ENCODE measurements around the gene SEC24B. TPM values are rescaled to one million over a fixed set of nuclear protein-coding genes. Genes with fewer than 3 reads are reported as not detected.
"Not testable (repeated sequence)": the region's sequence is repeated elsewhere in the genome, so short reads cannot be mapped to it uniquely, and the experiment has no call there.

SEC24B gene
- total RNA-seq, 1 donor from 2014 or later = 32.7 TPM

DNA sequence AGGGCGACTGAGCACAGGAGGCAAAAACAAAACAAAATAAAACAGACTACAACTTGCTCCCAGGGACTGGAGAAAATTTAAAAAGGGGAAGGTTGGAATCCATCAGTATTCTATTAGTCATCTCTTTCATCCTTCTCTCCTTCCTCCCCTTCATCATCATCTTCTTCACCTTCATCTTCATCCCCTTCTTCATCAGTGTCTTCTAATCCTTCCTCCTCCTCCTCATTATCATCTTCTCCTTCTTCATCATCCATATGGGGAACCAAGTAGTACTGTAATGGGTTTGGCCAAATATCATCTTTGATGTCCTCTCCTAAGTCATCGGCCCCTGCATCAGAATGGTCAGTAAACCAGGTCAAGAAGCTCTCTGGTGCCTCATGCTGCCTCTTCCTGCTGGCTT is 119.5 kb downstream of the SEC24B start:
- no peaks in the 10 kb centered on the region for H3K9me3 Mint-ChIP-seq (ENCODE audit: low read depth)
- no peak for TF ChIP-seq CTCF (IDR thresholded peaks at IDR 0.05)
- H3K27me3 Mint-ChIP-seq (ENCODE audit: low read depth) = no peaks in the 10 kb centered on the region

DNA sequence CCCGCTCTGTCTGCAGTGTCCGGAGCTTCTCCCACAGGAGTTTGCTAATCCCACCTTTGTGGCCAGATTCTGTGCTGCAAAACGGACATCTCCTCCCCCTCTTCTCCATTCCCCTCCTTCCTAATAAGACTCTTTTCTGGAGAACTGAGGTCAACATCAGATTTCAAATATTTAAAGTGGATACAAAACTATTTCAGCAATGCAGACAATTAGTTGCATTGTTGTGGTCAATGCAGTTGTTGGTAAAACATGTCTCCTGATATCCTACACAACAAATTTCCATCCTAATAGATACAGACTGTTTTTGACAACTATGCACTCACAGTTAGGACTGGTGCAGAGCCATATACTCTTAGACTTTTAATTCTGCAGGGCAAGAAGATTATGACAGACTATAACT is 121.4 kb downstream of the SEC24B start:
- Mint-ChIP-seq H3K9me3 (ENCODE audit: low read depth) (no peaks in the 10 kb centered on the region), H3K4me1 (ENCODE audit: low read depth) (no peaks in the 10 kb centered on the region), H3K4me3 (ENCODE audit: unreplicated experiment) (no peak overlapping the region), H3K27me3 (ENCODE audit: low read depth) (no peaks in the 10 kb centered on the region), H3K36me3 (ENCODE audit: low read depth) (peaks cover 2% of the 10 kb centered on the region), H3K27ac (ENCODE audit: unreplicated experiment) (no peak overlapping the region)
- no peak for TF ChIP-seq CTCF (IDR thresholded peaks at IDR 0.05)
- no peak for DNase-seq (ENCODE audit: low spot score)

More for the DNA sequence above, 119.5 kb downstream of the SEC24B start:
- DNase-seq (ENCODE audit: low spot score) = no peak
- H3K36me3 Mint-ChIP-seq (ENCODE audit: low read depth) = peaks cover 5% of the 10 kb centered on the region
- no peak overlapping the region for H3K4me3 Mint-ChIP-seq (ENCODE audit: unreplicated experiment)
- H3K4me1 Mint-ChIP-seq (ENCODE audit: low read depth) = peaks cover 10% of the 10 kb centered on the region
- no peak overlapping the region for H3K27ac Mint-ChIP-seq (ENCODE audit: unreplicated experiment)

DNA sequence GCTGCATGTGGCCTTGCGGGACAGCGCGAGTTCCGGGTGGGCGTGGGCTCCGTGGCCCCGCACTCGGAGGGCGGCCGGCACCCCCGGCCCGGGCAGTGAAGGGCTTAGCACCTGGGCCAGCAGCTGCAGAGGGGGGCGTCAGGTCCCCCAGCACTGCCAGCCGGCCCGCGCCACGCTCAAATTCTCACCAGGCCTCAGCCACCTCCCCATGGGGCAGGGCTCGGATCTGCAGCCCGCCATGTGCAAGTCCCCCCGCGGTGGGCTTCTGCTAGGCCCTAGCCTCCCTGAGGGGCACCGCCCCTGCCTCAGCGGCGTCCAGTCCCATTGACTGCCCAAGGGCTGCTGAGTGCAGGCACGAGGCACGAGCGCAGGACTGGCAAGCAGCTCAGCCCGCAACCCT is 123.8 kb downstream of the SEC24B start:
- peaks cover 10% of the 10 kb centered on the region for H3K4me1 Mint-ChIP-seq (ENCODE audit: low read depth)
- no peak overlapping the region for H3K4me3 Mint-ChIP-seq (ENCODE audit: unreplicated experiment)
- H3K9me3 Mint-ChIP-seq (ENCODE audit: low read depth) = no peaks in the 10 kb centered on the region
- no peak overlapping the region for H3K27ac Mint-ChIP-seq (ENCODE audit: unreplicated experiment)
- peaks cover 2% of the 10 kb centered on the region for H3K36me3 Mint-ChIP-seq (ENCODE audit: low read depth)
- H3K27me3 Mint-ChIP-seq (ENCODE audit: low read depth) = no peaks in the 10 kb centered on the region
- DNase-seq (ENCODE audit: low spot score) = no peak
- TF ChIP-seq CTCF (IDR thresholded peaks at IDR 0.05) = no peak

DNA sequence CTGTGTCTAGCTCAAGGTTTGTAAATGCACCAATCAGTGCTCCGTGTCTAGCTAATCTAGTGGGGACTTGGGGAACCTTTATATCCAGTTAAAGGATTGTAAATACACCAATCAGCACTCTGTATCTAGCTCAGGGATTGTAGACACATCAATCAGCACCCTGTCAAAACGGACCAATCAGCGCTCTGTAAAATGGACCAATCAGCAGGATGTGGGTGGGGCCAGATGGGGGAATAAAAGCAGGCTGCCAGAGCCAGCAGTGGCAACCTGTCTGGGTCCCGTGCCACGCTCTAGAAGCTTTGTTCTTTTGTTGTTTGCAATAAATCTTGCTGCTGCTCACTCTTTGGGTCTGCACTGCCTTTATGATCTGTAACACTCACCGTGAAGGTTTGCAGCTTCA is 124.5 kb downstream of the SEC24B start:
- H3K27me3 Mint-ChIP-seq (ENCODE audit: low read depth); H3K4me1 Mint-ChIP-seq (ENCODE audit: low read depth); H3K27ac Mint-ChIP-seq (ENCODE audit: unreplicated experiment); H3K36me3 Mint-ChIP-seq (ENCODE audit: low read depth); H3K4me3 Mint-ChIP-seq (ENCODE audit: unreplicated experiment); H3K9me3 Mint-ChIP-seq (ENCODE audit: low read depth); DNase-seq (ENCODE audit: low spot score): not testable (repeated sequence)

- Mint-ChIP-seq H3K4me1 (ENCODE audit: low read depth) (peaks cover 10% of the 10 kb centered on the region), H3K27ac (ENCODE audit: unreplicated experiment) (peak overlapping the region; percentile 80), H3K9me3 (ENCODE audit: low read depth) (no peaks in the 10 kb centered on the region), H3K27me3 (ENCODE audit: low read depth) (no peaks in the 10 kb centered on the region), H3K4me3 (ENCODE audit: unreplicated experiment) (peak overlapping the region; percentile 78), H3K36me3 (ENCODE audit: low read depth) (peaks cover 2% of the 10 kb centered on the region)
- no peak for DNase-seq (ENCODE audit: low spot score)
- no peak for TF ChIP-seq CTCF (IDR thresholded peaks at IDR 0.05)
These were observed 126.0 kb downstream of the SEC24B start for GRCh38 chr4:109559625-109559982.

- Mint-ChIP-seq H3K27me3 (ENCODE audit: low read depth) (no peaks in the 10 kb centered on the region), H3K36me3 (ENCODE audit: low read depth) (peaks cover 2% of the 10 kb centered on the region), H3K4me1 (ENCODE audit: low read depth) (peaks cover 10% of the 10 kb centered on the region), H3K9me3 (ENCODE audit: low read depth) (no peaks in the 10 kb centered on the region), H3K27ac (ENCODE audit: unreplicated experiment) (peak within 1 kb of the TSS; percentile 91), H3K4me3 (ENCODE audit: unreplicated experiment) (peak within 1 kb of the TSS; percentile 80)
- no peak for TF ChIP-seq CTCF (IDR thresholded peaks at IDR 0.05)
- DNase-seq (ENCODE audit: low spot score) = peak; percentile 94
These were observed 126.5 kb downstream of the SEC24B start, which contains the start of gene MCUB for GRCh38 chr4:109559983-109560686. Gene MCUB, plus strand, starts transcription at chr4:109560246. Its CDS starts 92 bp downstream, at chr4:109560338.

All from chondrocyte (in vitro differentiated cells).